GM12872 (cell line): ENCODE measurements around the gene PDHA2.
A peak's percentile ranks its signal among the peaks of the same experiment; 100 is the strongest.

Experiments used
- CTCF ChIP-seq: IDR thresholded peaks from 3 replicates; pipeline ENCODE4 v1.5.1; 2011; ENCODE audit warnings: low read depth, mild to moderate bottlenecking, low read length, moderate library complexity; ENCODE audit not compliant: insufficient read depth

Gene PDHA2

GRCh38 chr4:95833711-95834194, 6.1 kb upstream of the PDHA2 start:
- no peak for TF ChIP-seq CTCF

GRCh38 chr4:95835672-95836071, 4.2 kb upstream of the PDHA2 start:
- peak; percentile 31; the same call in 2 of the 3 replicates for TF ChIP-seq CTCF

- no peak for TF ChIP-seq CTCF
These were observed 1.7 kb upstream of the PDHA2 start for GRCh38 chr4:95838192-95838591.

- no peak for TF ChIP-seq CTCF
These were observed 8.1 kb downstream of the PDHA2 start for GRCh38 chr4:95847908-95848460.

- no peak for TF ChIP-seq CTCF
These were observed 10.3 kb downstream of the PDHA2 start for GRCh38 chr4:95850161-95850560.

- TF ChIP-seq CTCF = no peak
These were observed 17.9 kb downstream of the PDHA2 start for GRCh38 chr4:95857761-95858160.

GRCh38 chr4:95867919-95868318, 28.0 kb downstream of the PDHA2 start:
- TF ChIP-seq CTCF = no peak

GRCh38 chr4:95869961-95870500, 30.1 kb downstream of the PDHA2 start:
- TF ChIP-seq CTCF = no peak
